ENCODE results near the gene ZNF22. TPM values are rescaled to one million over a fixed set of nuclear protein-coding genes. Genes with fewer than 3 reads are reported as not detected.

ZNF22 gene
- total and polyA plus RNA-seq, 12 donors = 8.0 to 28.7 (median 13.2) TPM

DNA sequence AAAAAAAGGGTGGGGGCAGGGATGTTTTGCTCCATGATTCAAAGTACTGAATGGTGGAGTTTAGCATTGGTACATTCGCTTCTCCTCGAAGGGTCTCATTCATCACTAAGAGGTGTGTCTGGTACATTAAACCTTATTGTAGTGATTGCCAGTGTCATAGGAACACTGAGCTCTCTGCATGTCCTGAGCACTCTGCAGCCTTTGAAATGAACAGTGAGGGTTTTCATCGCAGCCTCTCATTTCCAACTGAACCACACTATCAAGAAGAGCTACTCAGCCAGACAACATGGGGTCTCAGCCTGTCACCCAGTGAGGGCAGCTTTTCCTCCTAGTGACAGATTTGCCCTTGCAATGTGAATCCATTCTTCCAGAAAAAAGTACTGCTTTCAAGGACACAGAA is 14.5 kb upstream of the ZNF22 start:
- H3K4me3 ChIP-seq = no peak overlapping the region
- H3K27me3 ChIP-seq = no peaks in the 10 kb centered on the region
- H3K9me3 ChIP-seq (replicated peaks in 1 of 3) = no peaks in the 10 kb centered on the region
- peak in 3 of 7 donors; percentile 6 to 15 (median 8) for DNase-seq
- H3K36me3 ChIP-seq (replicated peaks in 1 of 2) = peaks cover 0 to 13% of the 10 kb centered on the region in 2 donors
- H3K4me1 ChIP-seq (replicated peaks in 1 of 2) = peaks cover 6 to 24% of the 10 kb centered on the region in 2 donors
- 67 to 90% (median 87%) methylated on average over 3 of the region's 3 CpGs for WGBS, 4 donors
- H3K27ac ChIP-seq = peak overlapping the region in 2 of 5 donors; percentile 56 to 79
- intact Hi-C loops (cut with DNase I) = no loop called here
- TF ChIP-seq, protein P1, sequence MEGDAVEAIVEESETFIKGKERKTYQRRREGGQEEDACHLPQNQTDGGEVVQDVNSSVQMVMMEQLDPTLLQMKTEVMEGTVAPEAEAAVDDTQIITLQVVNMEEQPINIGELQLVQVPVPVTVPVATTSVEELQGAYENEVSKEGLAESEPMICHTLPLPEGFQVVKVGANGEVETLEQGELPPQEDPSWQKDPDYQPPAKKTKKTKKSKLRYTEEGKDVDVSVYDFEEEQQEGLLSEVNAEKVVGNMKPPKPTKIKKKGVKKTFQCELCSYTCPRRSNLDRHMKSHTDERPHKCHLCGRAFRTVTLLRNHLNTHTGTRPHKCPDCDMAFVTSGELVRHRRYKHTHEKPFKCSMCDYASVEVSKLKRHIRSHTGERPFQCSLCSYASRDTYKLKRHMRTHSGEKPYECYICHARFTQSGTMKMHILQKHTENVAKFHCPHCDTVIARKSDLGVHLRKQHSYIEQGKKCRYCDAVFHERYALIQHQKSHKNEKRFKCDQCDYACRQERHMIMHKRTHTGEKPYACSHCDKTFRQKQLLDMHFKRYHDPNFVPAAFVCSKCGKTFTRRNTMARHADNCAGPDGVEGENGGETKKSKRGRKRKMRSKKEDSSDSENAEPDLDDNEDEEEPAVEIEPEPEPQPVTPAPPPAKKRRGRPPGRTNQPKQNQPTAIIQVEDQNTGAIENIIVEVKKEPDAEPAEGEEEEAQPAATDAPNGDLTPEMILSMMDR (IDR thresholded peaks at IDR 0.05) = no peak
- no peak for TF ChIP-seq POLR2A (IDR thresholded peaks at IDR 0.05)

DNA sequence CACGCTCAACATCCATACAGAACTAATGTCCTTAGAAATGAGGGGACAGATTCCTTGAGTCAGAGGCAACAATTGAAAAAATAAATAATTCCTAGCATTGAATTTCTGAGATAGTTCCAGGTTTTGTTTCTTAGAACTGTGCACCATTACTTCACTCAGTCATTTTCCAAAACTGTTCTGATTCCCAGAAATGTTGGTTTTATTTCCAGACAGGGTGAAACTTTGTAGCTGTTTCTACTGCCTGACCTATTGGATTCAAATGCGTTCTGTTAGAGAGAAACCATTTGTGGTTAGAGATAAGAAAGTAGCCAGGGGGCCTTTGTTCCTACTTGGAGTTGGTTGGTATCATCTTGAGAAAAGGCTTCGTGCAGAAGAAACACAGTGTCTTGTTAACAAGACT is 14.1 kb upstream of the ZNF22 start:
- H3K27ac ChIP-seq = peak overlapping the region in 2 of 5 donors; percentile 56 to 79

DNA sequence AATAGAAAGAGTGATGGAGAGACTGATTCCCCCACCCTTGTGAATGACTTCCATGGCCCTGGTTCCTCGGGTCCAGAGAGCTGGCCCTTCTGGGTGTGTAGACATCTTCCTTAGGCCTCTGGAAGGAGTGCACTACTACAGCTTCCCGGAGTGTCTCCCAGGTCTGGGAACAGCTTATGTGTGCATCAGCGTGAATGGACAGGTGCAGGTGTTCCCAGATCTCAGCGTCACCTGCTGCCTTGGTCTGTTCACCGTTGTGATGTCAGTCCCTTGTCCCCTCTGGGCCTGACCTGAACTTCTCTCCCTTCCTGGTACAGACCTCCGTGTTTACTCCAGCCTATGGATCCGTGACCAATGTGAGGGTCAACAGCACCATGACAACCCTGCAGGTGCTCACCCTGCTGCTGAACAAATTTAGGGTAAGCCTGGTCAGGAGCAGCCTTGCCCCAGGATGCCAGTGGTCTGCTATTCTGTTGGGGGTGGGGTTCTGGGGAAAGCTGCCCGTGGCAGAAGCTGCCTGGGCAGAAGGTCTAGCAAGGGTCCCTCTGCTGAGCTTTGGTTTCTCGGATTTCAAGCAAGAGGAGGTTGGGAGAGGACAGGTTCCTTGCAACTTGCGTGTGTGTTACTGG is 11.7 kb upstream of the ZNF22 start:
- TF ChIP-seq, protein P1 (IDR thresholded peaks at IDR 0.05) = no peak
- no peak for TF ChIP-seq POLR2A (IDR thresholded peaks at IDR 0.05)
- intact Hi-C loops (cut with DNase I) = no loop called here
- Histone ChIP-seq H3K36me3 (replicated peaks in 1 of 2) (peaks cover 0 to 18% of the 10 kb centered on the region in 2 donors), H3K27ac (no peak overlapping the region), H3K27me3 (no peaks in the 10 kb centered on the region), H3K4me1 (replicated peaks in 1 of 2) (peaks cover 0 to 14% of the 10 kb centered on the region in 2 donors), H3K9me3 (replicated peaks in 1 of 3) (no peaks in the 10 kb centered on the region), H3K4me3 (no peak overlapping the region)
- WGBS, 4 donors = 88 to 95% (median 93%) methylated on average over 7 to 10 of the region's 10 CpGs
- DNase-seq = peak in 3 of 7 donors; percentile 6 to 16 (median 12)

More for the DNA sequence above, 14.1 kb upstream of the ZNF22 start:
- TF ChIP-seq POLR2A (IDR thresholded peaks at IDR 0.05) = no peak
- Histone ChIP-seq H3K4me1 (replicated peaks in 1 of 2) (peaks cover under 1 to 19% of the 10 kb centered on the region in 2 donors), H3K4me3 (no peak overlapping the region), H3K27me3 (no peaks in the 10 kb centered on the region), H3K9me3 (replicated peaks in 1 of 3) (no peaks in the 10 kb centered on the region), H3K36me3 (replicated peaks in 1 of 2) (peaks cover 0 to 13% of the 10 kb centered on the region in 2 donors)
- DNase-seq = peak in 2 of 7 donors; percentile 4 to 8
- intact Hi-C loops (cut with DNase I) = no loop called here
- WGBS, 4 donors = 63 to 73% (median 69%) methylated on average over 3 of the region's 3 CpGs

DNA sequence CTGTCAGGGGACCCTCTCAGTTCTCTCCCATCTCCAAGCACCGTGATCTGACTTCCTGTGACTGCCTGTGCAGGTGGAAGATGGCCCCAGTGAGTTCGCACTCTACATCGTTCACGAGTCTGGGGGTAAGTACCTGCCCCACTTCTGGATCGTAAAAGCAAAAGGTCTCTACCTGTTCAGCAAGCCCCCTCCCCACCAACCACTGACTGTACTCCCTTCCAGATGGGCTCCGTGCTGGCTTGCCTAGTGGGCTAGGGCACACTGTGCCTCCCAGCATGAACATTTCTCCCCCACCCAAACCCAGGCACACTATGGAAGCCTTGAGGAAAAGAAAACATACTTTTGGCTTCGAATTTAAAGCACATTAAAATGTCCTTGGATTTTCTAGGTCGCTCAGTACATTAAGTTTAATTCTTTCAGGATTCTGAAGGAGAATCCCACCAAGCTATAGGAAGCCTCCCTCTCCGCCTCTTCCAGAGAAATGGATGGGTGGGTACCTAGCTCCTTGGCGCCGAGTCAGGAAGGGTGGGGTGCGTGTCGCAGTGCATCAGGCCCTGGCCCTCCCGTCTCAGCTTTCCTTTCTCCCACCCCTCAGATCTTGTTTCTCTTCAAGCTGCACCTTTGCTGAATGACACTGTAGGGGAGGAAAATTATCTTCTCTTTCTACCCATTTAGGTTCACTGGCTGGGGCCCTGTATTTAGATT is 11.0 kb upstream of the ZNF22 start:
- peak in 2 of 7 donors; percentile 11 to 13 for DNase-seq
- Histone ChIP-seq H3K4me1 (replicated peaks in 1 of 2) (peaks cover 0 to 14% of the 10 kb centered on the region in 2 donors), H3K9me3 (replicated peaks in 1 of 3) (no peaks in the 10 kb centered on the region), H3K27ac (peak overlapping the region in 1 of 5 donors; percentile 5), H3K36me3 (replicated peaks in 1 of 2) (peaks cover 0 to 18% of the 10 kb centered on the region in 2 donors), H3K27me3 (no peaks in the 10 kb centered on the region), H3K4me3 (no peak overlapping the region)
- WGBS, 4 donors = 80 to 84% (median 82%) methylated on average over 13 to 14 of the region's 14 CpGs
- no peak for TF ChIP-seq POLR2A (IDR thresholded peaks at IDR 0.05)
- TF ChIP-seq, protein P1 (IDR thresholded peaks at IDR 0.05) = no peak
- intact Hi-C loops (cut with DNase I) = no loop called here

All from adrenal gland (tissue), 12 donors.